Kidney epithelial cell (primary cell): ENCODE results near the gene KCTD21. TPM values are rescaled to one million over a fixed set of nuclear protein-coding genes. Genes with fewer than 3 reads are reported as not detected.

Experiments
- DNase-seq: peaks from one replicate; pipeline ENCODE4 v3.0.0-alpha.2; 2010; ENCODE audit warnings: low read depth
- H3K27me3 ChIP-seq: 2 replicates; pipeline ENCODE4 v1.6.0; 2011; ENCODE audit warnings: low read length; ENCODE audit not compliant: control insufficient read depth, insufficient read depth
- H3K36me3 ChIP-seq: 2 replicates; pipeline ENCODE4 v1.5.1; 2011; ENCODE audit warnings: low read length; ENCODE audit not compliant: control insufficient read depth, insufficient read depth
- H3K4me3 ChIP-seq: 2 replicates; pipeline ENCODE4 v1.5.1; 2011; ENCODE audit warnings: low read depth, mild to moderate bottlenecking, control low read depth, low read length
- CTCF ChIP-seq: IDR thresholded peaks from 2 replicates; pipeline ENCODE4 v1.5.1; 2011; ENCODE audit warnings: mild to moderate bottlenecking, moderate library complexity, low read length, control low read depth, inconsistent platforms; ENCODE audit not compliant: insufficient read depth, poor library complexity, severe bottlenecking
- total RNA-seq: library from RNA; depleted of rRNA; stranded (reverse); fragments of >200 nt; gene quantifications from 2 replicates; pipeline ENCODE4 v1.2.3, GENCODE V29; 2015

The KCTD21 gene
- total RNA-seq, 1 donor from 2014 or later: 9.7 TPM

- DNase-seq: no peak
- H3K36me3 ChIP-seq: no peaks in the 10 kb centered on the region
- TF ChIP-seq CTCF: no peak
- H3K4me3 ChIP-seq: no peak overlapping the region
- peaks cover 5% of the 10 kb centered on the region for H3K27me3 ChIP-seq
Observed at GRCh38 chr11:78194490-78194889, 6.1 kb upstream of the KCTD21 start.

GRCh38 chr11:78193806-78194205 lies 5.4 kb upstream of the KCTD21 start:
- TF ChIP-seq CTCF: no peak
- no peak for DNase-seq

GRCh38 chr11:78192911-78193351 lies 4.5 kb upstream of the KCTD21 start:
- DNase-seq: no peak
- no peak for TF ChIP-seq CTCF
- no peak overlapping the region for H3K4me3 ChIP-seq
- H3K36me3 ChIP-seq: no peaks in the 10 kb centered on the region
- peaks cover 5% of the 10 kb centered on the region for H3K27me3 ChIP-seq

More at GRCh38 chr11:78193806-78194205, 5.4 kb upstream of the KCTD21 start:
- Histone ChIP-seq H3K27me3 (peaks cover 5% of the 10 kb centered on the region), H3K36me3 (no peaks in the 10 kb centered on the region), H3K4me3 (no peak overlapping the region)

GRCh38 chr11:78192223-78192719 lies 3.8 kb upstream of the KCTD21 start:
- DNase-seq: no peak
- TF ChIP-seq CTCF: no peak
- Histone ChIP-seq H3K4me3 (no peak overlapping the region), H3K36me3 (no peaks in the 10 kb centered on the region), H3K27me3 (peaks cover 5% of the 10 kb centered on the region)

- Histone ChIP-seq H3K27me3 (peaks cover 2% of the 10 kb centered on the region), H3K36me3 (no peaks in the 10 kb centered on the region), H3K4me3 (no peak overlapping the region)
- TF ChIP-seq CTCF: no peak
- no peak for DNase-seq
Observed at GRCh38 chr11:78190871-78191538, 2.6 kb upstream of the KCTD21 start.

- DNase-seq: no peak
- no peaks in the 10 kb centered on the region for H3K27me3 ChIP-seq
- H3K36me3 ChIP-seq: no peaks in the 10 kb centered on the region
- H3K4me3 ChIP-seq: no peak overlapping the region
- no peak for TF ChIP-seq CTCF
Observed at GRCh38 chr11:78190374-78190773, 1.9 kb upstream of the KCTD21 start.
